KMS-11 (cell line): Measurements from ENCODE around the gene CRY1.

ENCODE experiments used
- H2AFZ ChIP-seq: fragments of 200-600 bp; sonication (generic); 2 replicates; pipeline ENCODE4 v1.6.1; 2016; ENCODE audit warnings: antibody characterized with exemption, mixed run types, low read depth
- H3K27ac ChIP-seq: fragments of 200-600 bp; sonication (generic); 2 replicates; pipeline ENCODE4 v1.6.1; 2016; ENCODE audit warnings: mild to moderate bottlenecking, mixed run types
- H3K27me3 ChIP-seq: fragments of 200-600 bp; sonication (generic); 2 replicates; pipeline ENCODE4 v1.6.1; 2017; ENCODE audit warnings: mild to moderate bottlenecking, low read depth, mixed run types, moderate library complexity; ENCODE audit not compliant: insufficient read depth
- H3K36me3 ChIP-seq: fragments of 200-600 bp; sonication (generic); 2 replicates; pipeline ENCODE4 v1.6.1; 2017; ENCODE audit warnings: mild to moderate bottlenecking, mixed run types; ENCODE audit not compliant: insufficient read depth
- H3K4me1 ChIP-seq: fragments of 200-600 bp; sonication (generic); 2 replicates; pipeline ENCODE4 v1.6.1; 2016; ENCODE audit warnings: mild to moderate bottlenecking, low read depth, mixed run types; ENCODE audit not compliant: poor library complexity, severe bottlenecking
- H3K4me2 ChIP-seq: fragments of 200-600 bp; sonication (generic); 2 replicates; pipeline ENCODE4 v1.7.0; 2016; ENCODE audit warnings: mild to moderate bottlenecking, mixed run types
- H3K4me3 ChIP-seq: fragments of 200-600 bp; sonication (generic); IDR thresholded peaks from 2 replicates; pipeline ENCODE4 v1.6.1; 2017; ENCODE audit warnings: low read depth, low read length, mixed read lengths; ENCODE audit not compliant: insufficient read depth
- H3K79me2 ChIP-seq: fragments of 200-600 bp; sonication (generic); 2 replicates; pipeline ENCODE4 v1.6.1; 2016; ENCODE audit warnings: low read depth, mixed run types; ENCODE audit not compliant: insufficient read depth
- H3K9ac ChIP-seq: fragments of 200-600 bp; sonication (generic); 2 replicates; pipeline ENCODE4 v1.6.1; 2016; ENCODE audit warnings: mild to moderate bottlenecking, mixed run types
- H4K20me1 ChIP-seq: fragments of 200-600 bp; sonication (generic); 2 replicates; pipeline ENCODE4 v1.6.1; 2016; ENCODE audit warnings: mild to moderate bottlenecking, mixed run types; ENCODE audit not compliant: insufficient read depth
- CTCF ChIP-seq: fragments of 200-600 bp; sonication (generic); conservative IDR thresholded peaks from 2 replicates; pipeline ENCODE4 v1.6.1; 2017; ENCODE audit warnings: low read depth, mild to moderate bottlenecking, antibody characterized with exemption, low read length, moderate library complexity, mixed read lengths

Gene CRY1

DNA sequence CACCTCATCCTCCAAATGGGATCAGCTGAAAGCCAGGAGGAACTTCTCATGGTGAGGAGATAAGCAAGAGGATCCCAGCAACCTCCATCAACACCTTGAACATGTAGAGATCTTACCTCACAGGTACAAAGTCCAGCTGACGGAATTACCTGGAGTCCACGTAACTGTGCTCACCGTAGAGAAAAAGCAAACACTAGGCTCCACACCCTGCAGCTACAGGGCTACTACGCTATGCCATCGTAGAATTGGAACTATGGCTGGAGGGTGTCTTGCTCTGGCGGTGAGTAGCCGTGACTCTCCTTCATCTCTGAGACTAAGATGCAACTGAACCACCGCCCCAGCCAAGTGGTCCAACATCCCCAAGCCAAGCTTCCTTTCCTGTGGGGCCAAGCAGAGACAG lies 50.5 kb downstream of the CRY1 start:
- Histone ChIP-seq H3K36me3 (no peaks in the 10 kb centered on the region), H3K27me3 (no peaks in the 10 kb centered on the region), H3K4me2 (no peak overlapping the region), H3K9ac (no peak overlapping the region), H4K20me1 (no peaks in the 10 kb centered on the region), H3K4me3 (no peak overlapping the region), H3K79me2 (no peaks in the 10 kb centered on the region), H2AFZ (no peak overlapping the region), H3K27ac (no peak overlapping the region), H3K4me1 (no peaks in the 10 kb centered on the region)
- TF ChIP-seq CTCF = no peak

DNA sequence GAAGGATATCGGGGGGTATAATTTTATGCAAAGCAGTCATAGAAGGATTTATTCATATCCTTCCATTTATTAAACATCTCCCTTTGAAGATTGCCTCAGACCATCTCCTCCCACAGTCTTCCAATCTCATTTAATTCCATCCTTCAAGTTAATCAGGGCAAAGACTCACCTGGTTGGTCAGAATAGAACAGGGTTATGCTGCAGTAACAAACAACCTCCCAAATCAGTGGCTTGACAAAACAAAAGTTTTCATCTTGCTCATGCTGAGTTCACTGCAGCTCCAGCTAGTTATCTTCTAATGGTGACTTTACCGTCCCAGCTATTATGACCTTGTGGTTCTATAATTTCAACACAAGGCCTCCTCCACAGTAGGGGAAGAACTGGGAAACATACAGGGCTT lies 57.6 kb downstream of the CRY1 start:
- no peak overlapping the region for H3K4me3 ChIP-seq
- H3K79me2 ChIP-seq = no peaks in the 10 kb centered on the region
- H3K36me3 ChIP-seq = no peaks in the 10 kb centered on the region
- H3K27me3 ChIP-seq = no peaks in the 10 kb centered on the region
- no peak overlapping the region for H3K27ac ChIP-seq
- peaks cover 12% of the 10 kb centered on the region for H3K4me1 ChIP-seq
- no peak overlapping the region for H3K4me2 ChIP-seq
- no peak overlapping the region for H3K9ac ChIP-seq
- no peak overlapping the region for H2AFZ ChIP-seq
- no peaks in the 10 kb centered on the region for H4K20me1 ChIP-seq
- no peak for TF ChIP-seq CTCF

GRCh38 chr12:107033758-107034739 lies 59.3 kb downstream of the CRY1 start:
- Histone ChIP-seq H4K20me1 (no peaks in the 10 kb centered on the region), H3K4me2 (no peak overlapping the region), H3K4me3 (no peak overlapping the region), H3K4me1 (peaks cover 28% of the 10 kb centered on the region), H3K9ac (no peak overlapping the region), H3K36me3 (no peaks in the 10 kb centered on the region), H2AFZ (no peak overlapping the region), H3K79me2 (no peaks in the 10 kb centered on the region), H3K27ac (no peak overlapping the region), H3K27me3 (no peaks in the 10 kb centered on the region)
- TF ChIP-seq CTCF = no peak

DNA sequence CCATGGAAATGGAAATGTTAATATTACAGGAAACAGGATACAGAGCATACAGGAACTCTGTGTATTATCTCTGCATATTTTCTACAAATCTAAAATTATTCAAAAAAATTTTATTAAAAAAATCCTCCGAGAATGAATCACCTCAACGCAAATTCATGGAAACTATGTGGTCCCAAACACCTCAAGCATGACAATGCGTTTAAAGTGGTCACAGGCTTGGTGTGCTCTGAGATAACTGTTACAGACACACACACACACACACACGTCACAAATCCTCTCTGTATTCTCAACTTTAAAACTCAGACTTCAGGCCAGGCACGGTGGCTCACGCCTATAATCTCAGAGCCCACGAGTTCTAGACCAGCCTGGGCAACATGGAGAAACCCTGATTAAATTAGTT lies 61.1 kb downstream of the CRY1 start:
- H4K20me1 ChIP-seq = no peaks in the 10 kb centered on the region
- H3K79me2 ChIP-seq = 0 out of 2 replicates have a peak, but pooled peaks cover 1% of the 10 kb centered on the region
- H3K4me2 ChIP-seq = no peak overlapping the region
- no peaks in the 10 kb centered on the region for H3K27me3 ChIP-seq
- H3K36me3 ChIP-seq = no peaks in the 10 kb centered on the region
- no peak overlapping the region for H3K27ac ChIP-seq
- H3K9ac ChIP-seq = no peak overlapping the region
- no peak overlapping the region for H2AFZ ChIP-seq
- H3K4me3 ChIP-seq = no peak overlapping the region
- peaks cover 43% of the 10 kb centered on the region for H3K4me1 ChIP-seq
- TF ChIP-seq CTCF = no peak
